HEK293 (cell line): ENCODE results near the gene SMLR1.

ENCODE experiments used
- FEZF1 ChIP-seq: fragments of 450-650 bp; formaldehyde crosslinking; IDR thresholded peaks from 2 replicates; pipeline ENCODE4 v1.5.1; 2016; ENCODE audit warnings: missing biosample characterization, missing genetic modification characterization
- ZBTB1 ChIP-seq: fragments of 450-650 bp; formaldehyde crosslinking; IDR thresholded peaks from 2 replicates; pipeline ENCODE4 v1.5.1; 2016; ENCODE audit warnings: missing biosample characterization, missing genetic modification characterization

GRCh38 chr6:130849594-130849993, 22.4 kb downstream of the SMLR1 start:
- TF ChIP-seq FEZF1 (no peak), ZBTB1 (no peak)
